K562 (cell line): ENCODE data around the gene CAPN7. TPM values are rescaled to one million over a fixed set of nuclear protein-coding genes. Genes with fewer than 3 reads are reported as not detected.

ENCODE experiments used
- ATAC-seq: fragments of 200-7000 bp; cut with Tn5 transposase; 3 replicates; pipeline ENCODE4 v1.9.1; 2020; ENCODE audit warnings: moderate library complexity
- BruUV-seq: library from RNA; stranded (reverse); fragments of 400-500 nt; replicated peaks from 2 replicates; lab custom pipeline; 2021; lab: Mats Ljungman, UMichigan
- CTCF ChIA-PET: fragments of 300-600 bp; formaldehyde crosslinking; extraction: SDS; loops from one replicate; lab custom pipeline; 2021; ENCODE audit warnings: low intra/inter-chr PET ratio; lab: Yijun Ruan, JAX
- POLR2A ChIA-PET: fragments of 300-600, 350-650 bp; sonication (Branson Sonifier 250); formaldehyde crosslinking; extraction: SDS; loops from one replicate; lab custom pipeline; 2021; ENCODE audit warnings: antibody characterized with exemption, inconsistent platforms; lab: Yijun Ruan, JAX
- DNase-seq, 4 experiments: peaks; one replicate each; pipeline versions ENCODE4 v3.0.0 to v3.0.0-alpha.2; 2011 to 2018; ENCODE audit warnings: low spot score in 3 of 4, mixed read lengths in 3 of 4; ENCODE audit errors: extremely low read depth in 1 of 4
- FAIRE-seq: peaks from 2 replicates; lab custom pipeline; 2011; peaks lifted over from hg19 to GRCh38; lab: Jason Lieb, UNC
- H2AFZ ChIP-seq: 2 replicates; pipeline ENCODE4 v1.6.0; 2011; ENCODE audit warnings: low read depth, low read length, control low read depth, inconsistent platforms
- H3K27ac ChIP-seq: fragments of 200-600 bp; 3 replicates; pipeline ENCODE4 v1.8.0; 2011; ENCODE audit warnings: low read depth, mild to moderate bottlenecking, control low read depth, inconsistent platforms, low read length, moderate library complexity, mixed read lengths; ENCODE audit errors: extremely low read depth
- H3K27me3 ChIP-seq, 2 experiments: fragments of 300-600 bp in 1 of 2; 2 replicates in 1 of 2; 3 replicates in 1 of 2; pipeline versions ENCODE4 v1.6.0 to v1.8.0; 2011; ENCODE audit warnings: inconsistent platforms in 2 of 2, low read length in 2 of 2, mild to moderate bottlenecking in 1 of 2, mixed read lengths in 1 of 2, moderate library complexity in 1 of 2; ENCODE audit not compliant: control insufficient read depth in 2 of 2, insufficient read depth in 2 of 2
- H3K36me3 ChIP-seq: fragments of 300-600 bp; 3 replicates; pipeline ENCODE4 v1.8.0; 2011; ENCODE audit warnings: mild to moderate bottlenecking, low read length, inconsistent platforms; ENCODE audit not compliant: control insufficient read depth, insufficient read depth
- H3K4me1 ChIP-seq, 2 experiments: fragments of 200-600 bp in 1 of 2; replicated peaks in 1 of 2; 2 replicates in 1 of 2; 3 replicates in 1 of 2; pipeline versions ENCODE4 v1.5.1 to v1.8.0; 2011; ENCODE audit warnings: inconsistent platforms in 2 of 2, low read length in 2 of 2, mild to moderate bottlenecking in 1 of 2, mixed read lengths in 1 of 2, moderate library complexity in 1 of 2; ENCODE audit not compliant: control insufficient read depth in 2 of 2, insufficient read depth in 2 of 2
- H3K4me2 ChIP-seq: 2 replicates; pipeline ENCODE4 v1.6.1; 2011; ENCODE audit warnings: low read length, control low read depth, inconsistent platforms, mixed read lengths; ENCODE audit not compliant: insufficient read depth
- H3K4me3 ChIP-seq: fragments of 200-600 bp; sonication (generic), shearing (Covaris generic); 2 replicates; pipeline ENCODE4 v1.5.1; 2016; ENCODE audit warnings: control low read depth, inconsistent platforms
- H3K79me2 ChIP-seq: fragments of 200-600 bp; 3 replicates; pipeline ENCODE4 v1.8.0; 2011; ENCODE audit warnings: low read length, inconsistent platforms; ENCODE audit not compliant: control insufficient read depth, insufficient read depth
- H3K9ac ChIP-seq, 2 experiments: 2 replicates each; pipeline versions ENCODE4 v1.6.0 to v1.6.1; 2011; ENCODE audit warnings: low read depth in 2 of 2, low read length in 2 of 2, control low read depth in 1 of 2, inconsistent platforms in 1 of 2, mild to moderate bottlenecking in 1 of 2, mixed read lengths in 1 of 2; ENCODE audit not compliant: insufficient read depth in 1 of 2
- H3K9me1 ChIP-seq: one replicate; pipeline ENCODE4 v1.6.0; 2011; ENCODE audit warnings: inconsistent platforms, mild to moderate bottlenecking, low read length, moderate library complexity; ENCODE audit not compliant: control insufficient read depth, insufficient read depth
- H3K9me3 ChIP-seq: replicated peaks from 2 replicates; pipeline ENCODE4 v1.5.1; 2011; ENCODE audit warnings: low read depth, low read length, inconsistent platforms; ENCODE audit not compliant: control insufficient read depth, insufficient read depth
- H4K20me1 ChIP-seq: replicated peaks from 2 replicates; pipeline ENCODE4 v1.6.1; 2011; ENCODE audit warnings: low read length, inconsistent platforms, mixed read lengths; ENCODE audit not compliant: control insufficient read depth, insufficient read depth
- CREBBP ChIP-seq: IDR thresholded peaks from one replicate; pipeline ENCODE4 v1.6.1; 2012; ENCODE audit warnings: low read depth, mild to moderate bottlenecking, control low read depth, inconsistent platforms, low read length
- ETV1 ChIP-seq: fragments of 450-650 bp; conservative IDR thresholded peaks from 2 replicates; pipeline ENCODE4 v1.6.1; 2016; ENCODE audit warnings: missing genetic modification characterization, control low read depth, low read depth, missing compliant biosample characterization
- FOXJ3 ChIP-seq: sonication (generic); formaldehyde crosslinking; IDR thresholded peaks from 2 replicates; pipeline ENCODE4 v1.4.0; 2020; ENCODE audit warnings: mild to moderate bottlenecking, missing genetic modification reagents
- HDGF ChIP-seq: fragments of 450-650 bp; IDR thresholded peaks from 2 replicates; pipeline ENCODE4 v1.6.1; 2016
- MAFG ChIP-seq: fragments of 450-650 bp; conservative IDR thresholded peaks from 2 replicates; pipeline ENCODE4 v1.6.1; 2016; ENCODE audit warnings: missing genetic modification characterization, missing compliant biosample characterization
- OTX1 ChIP-seq: fragments of 450-650 bp; formaldehyde crosslinking; IDR thresholded peaks from 2 replicates; pipeline ENCODE4 v1.4.0; 2022; ENCODE audit warnings: mild to moderate bottlenecking
- RBM15 ChIP-seq: fragments of 200-400 bp; formaldehyde crosslinking; IDR thresholded peaks from 2 replicates; pipeline ENCODE4 v1.6.1; 2018; ENCODE audit warnings: mild to moderate bottlenecking, low read length, moderate library complexity; ENCODE audit not compliant: insufficient read depth
- SOX6 ChIP-seq: fragments of 450-650 bp; IDR thresholded peaks from 2 replicates; pipeline ENCODE4 v1.6.1; 2014; ENCODE audit warnings: mild to moderate bottlenecking
- TCF3 ChIP-seq: sonication (generic); formaldehyde crosslinking; IDR thresholded peaks from 2 replicates; pipeline ENCODE4 v1.4.0; 2020; ENCODE audit warnings: mild to moderate bottlenecking, missing genetic modification reagents
- TCF7L2 ChIP-seq: fragments of 150-350 bp; IDR thresholded peaks from 2 replicates; pipeline ENCODE4 v1.6.1; 2016; ENCODE audit warnings: low read depth, mild to moderate bottlenecking, low read length, moderate library complexity
- YY1 ChIP-seq, 3 experiments: IDR thresholded peaks; 2 replicates each; pipeline ENCODE4 v1.6.1; 2011; ENCODE audit warnings: low read length in 2 of 3, mild to moderate bottlenecking in 2 of 3, moderate library complexity in 2 of 3, borderline replicate concordance in 1 of 3, control low read depth in 1 of 3, low read depth in 1 of 3; ENCODE audit not compliant: insufficient read depth in 3 of 3, insufficient replicate concordance in 2 of 3, control insufficient read depth in 1 of 3, insufficient read length in 1 of 3; ENCODE audit errors: extremely low read depth in 1 of 3
- ZC3H4 ChIP-seq: sonication (generic); formaldehyde crosslinking; IDR thresholded peaks from 2 replicates; pipeline ENCODE4 v1.9.0; 2021; ENCODE audit warnings: missing genetic modification reagents, borderline replicate concordance
- ZNF717 ChIP-seq: fragments of 250-450 bp; sonication (Bioruptor Pico); IDR thresholded peaks from 2 replicates; pipeline ENCODE4 v1.5.0; 2021
- WGBS: fragments of 100-300 bp; shearing (Covaris generic); methylation state at CpG from one replicate; pipeline ENCODE4 v1.1.6; 2016; ENCODE audit warnings: low coverage, mixed read lengths; ENCODE audit not compliant: insufficient coverage; ENCODE audit errors: missing lambda C conversion rate; 5-methylcytosine and 5-hydroxymethylcytosine counted together
- in situ Hi-C: fragments of 300-500 bp; cut with MboI; formaldehyde crosslinking; loops from 4 replicates; pipeline ENCODE4 v1.15.0; 2018; ENCODE audit warnings: inconsistent platforms, mixed read lengths
- intact Hi-C: fragments of 100-400 bp; cut with micrococcal nuclease; formaldehyde crosslinking; loops from 2 replicates; pipeline ENCODE4 v1.14.2; 2022
- polyA plus RNA-seq, 8 experiments: library from polyadenylated mRNA; depleted of rRNA in 4 of 8; stranded (reverse) in 5 of 8; unstranded in 3 of 8; fragments of >200 nt; fragmentation: Nextera tagmentation in 2 of 8; fragmentation: Illumina TruSeq in 1 of 8; extraction: Ambion mirVana in 2 of 8; extraction: Trizol in 1 of 8; gene quantifications; 2 replicates each; pipeline versions ENCODE4 v1.2.1 to v1.2.3, GENCODE V29; 2011 to 2014; ENCODE audit warnings: inconsistent platforms in 1 of 8, missing spikeins in 1 of 8
- total RNA-seq, 7 experiments: library from RNA; depleted of rRNA in 6 of 7; stranded (reverse); fragments of >200 nt in 6 of 7; fragmentation: Illumina TruSeq in 2 of 7; extraction: Trizol in 2 of 7; gene quantifications; 2 replicates each; pipeline versions ENCODE4 v1.2.1 to v1.2.3, GENCODE V29; 2011 to 2021; ENCODE audit warnings: low replicate concordance in 1 of 7
- TF ChIP-seq, protein P1 (sequence below): sonication (generic); formaldehyde crosslinking; IDR thresholded peaks from 2 replicates; pipeline ENCODE4 v1.8.1; 2022; ENCODE audit warnings: missing genetic modification reagents

CAPN7 gene
- total and polyA plus RNA-seq, 9 of the 15 experiments (the other 6 are each of a cell fraction or from before 2014, with no cell fraction given), result 6.5 to 42.7 (median 32.7) TPM

DNA sequence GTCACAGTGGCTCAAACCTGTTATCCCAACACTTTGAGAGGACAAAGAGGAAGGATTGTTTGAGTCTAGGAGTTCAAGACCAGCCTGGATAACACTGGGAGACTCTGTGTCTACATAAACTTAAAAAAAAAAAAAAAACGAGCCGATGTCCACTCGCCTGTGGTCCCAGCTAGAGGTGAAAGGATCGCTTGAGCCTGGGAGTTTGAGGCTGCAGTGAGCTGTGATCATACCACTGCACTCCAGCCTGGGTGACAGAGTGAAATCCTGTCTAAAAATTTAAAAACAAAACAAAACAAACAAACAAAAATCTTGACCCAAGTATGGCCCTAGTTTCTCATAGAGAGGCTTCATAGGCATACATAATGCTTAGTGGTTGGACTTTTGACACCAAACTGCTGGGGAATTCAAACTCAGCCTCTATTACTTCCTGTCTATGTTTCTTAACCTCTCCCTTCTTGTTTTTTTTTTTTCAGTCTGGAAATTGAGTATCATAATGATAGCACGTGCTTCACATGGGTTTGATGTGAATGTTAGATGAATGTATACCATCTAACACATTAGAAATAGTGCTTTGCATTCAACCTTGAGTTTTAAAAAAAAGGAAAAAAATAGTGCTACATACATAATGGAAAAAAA lies 46.4 kb upstream of the CAPN7 start:
- WGBS, result 0% methylated on average over 5 of the region's 5 CpGs
- POLR2A ChIA-PET, result interaction anchor here (0.6 kb wide), 1 partner anchor 24 kb away, joined by 3 read pairs; no protein-coding TSS in a partner anchor
- no peaks in the 10 kb centered on the region for H3K79me2 ChIP-seq
- ATAC-seq (no peak), FAIRE-seq (no peak), DNase-seq (no peak)
- no peaks in the 10 kb centered on the region for H3K36me3 ChIP-seq
- intact Hi-C loops, result no loop called here
- no peak overlapping the region for H3K4me2 ChIP-seq
- no TSS peak for BruUV-seq
- H3K27ac ChIP-seq, result no peak overlapping the region
- peaks cover 9 to 13% of the 10 kb centered on the region in 2 experiments; a peak in 4 of 5 replicates for H3K27me3 ChIP-seq
- no peak overlapping the region for H3K4me3 ChIP-seq
- no peak overlapping the region for H2AFZ ChIP-seq
- no peak overlapping the region for H3K9ac ChIP-seq
- H3K4me1 ChIP-seq, result no peaks in the 10 kb centered on the region
- no peak for TF ChIP-seq TCF3 (CRISPR knock-in tag)
- no peak for TF ChIP-seq RBM15
- TF ChIP-seq, protein P1, sequence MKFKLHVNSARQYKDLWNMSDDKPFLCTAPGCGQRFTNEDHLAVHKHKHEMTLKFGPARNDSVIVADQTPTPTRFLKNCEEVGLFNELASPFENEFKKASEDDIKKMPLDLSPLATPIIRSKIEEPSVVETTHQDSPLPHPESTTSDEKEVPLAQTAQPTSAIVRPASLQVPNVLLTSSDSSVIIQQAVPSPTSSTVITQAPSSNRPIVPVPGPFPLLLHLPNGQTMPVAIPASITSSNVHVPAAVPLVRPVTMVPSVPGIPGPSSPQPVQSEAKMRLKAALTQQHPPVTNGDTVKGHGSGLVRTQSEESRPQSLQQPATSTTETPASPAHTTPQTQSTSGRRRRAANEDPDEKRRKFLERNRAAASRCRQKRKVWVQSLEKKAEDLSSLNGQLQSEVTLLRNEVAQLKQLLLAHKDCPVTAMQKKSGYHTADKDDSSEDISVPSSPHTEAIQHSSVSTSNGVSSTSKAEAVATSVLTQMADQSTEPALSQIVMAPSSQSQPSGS (CRISPR knock-in tag), result no peak
- no peak for TF ChIP-seq FOXJ3 (CRISPR knock-in tag)
- TF ChIP-seq YY1 (IDR thresholded peaks at IDR 0.05; ENCODE audit: borderline replicate concordance in 1 of 3, control insufficient read depth in 1 of 3, extremely low read depth in 1 of 3, insufficient read depth in 3 of 3, insufficient read length in 1 of 3, insufficient replicate concordance in 2 of 3, low read depth in 1 of 3, low read length in 2 of 3), result no peak
- TF ChIP-seq OTX1 (CRISPR knock-in tag), result no peak
- TF ChIP-seq SOX6, result no peak
- no peak for TF ChIP-seq TCF7L2
- no peak for TF ChIP-seq ZNF717 (CRISPR knock-in tag)
- no peak for TF ChIP-seq MAFG
- TF ChIP-seq CREBBP, result no peak
- no peak for TF ChIP-seq HDGF
- TF ChIP-seq ZC3H4, result no peak
- TF ChIP-seq ETV1 (tag), result no peak
- TF ChIP-seq, all 486 proteins: peak for 0
- in situ Hi-C loops, result no loop called here
- Histone ChIP-seq H4K20me1 (no peaks in the 10 kb centered on the region), H3K9me3 (peaks cover 6% of the 10 kb centered on the region; the same call in 1 of the 2 replicates), H3K9me1 (no peaks in the 10 kb centered on the region)
- CTCF ChIA-PET, result no interaction called here
